Measurements from ENCODE around the gene NEB.
"Not testable (repeated sequence)": the region's sequence is repeated elsewhere in the genome, so short reads cannot be mapped to it uniquely, and the experiment has no call there.

The NEB gene

GRCh38 chr2:151602402-151602801 is 131.9 kb downstream of the NEB start:
- not testable (repeated sequence) for DNase-seq

DNA sequence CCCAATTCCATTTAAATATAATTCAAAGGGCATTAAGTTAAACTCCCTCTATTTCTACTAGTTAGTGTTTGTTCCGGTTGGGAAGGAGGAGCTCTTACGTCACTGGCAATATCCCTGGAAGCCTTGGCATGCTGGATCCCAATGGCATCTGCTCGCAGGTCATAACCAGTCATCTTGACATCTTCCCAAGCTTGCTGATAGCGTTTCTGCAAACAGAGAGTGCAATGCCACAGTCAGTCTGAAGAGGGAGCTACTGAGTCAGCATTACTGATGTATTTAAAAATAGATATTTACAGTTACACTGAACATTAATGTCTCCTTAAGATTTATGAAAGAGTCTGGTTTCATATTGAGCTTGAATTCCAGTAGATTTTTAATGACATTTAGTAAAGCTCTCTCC is 132.5 kb downstream of the NEB start:
- DNase-seq, result not testable (repeated sequence)

DNA sequence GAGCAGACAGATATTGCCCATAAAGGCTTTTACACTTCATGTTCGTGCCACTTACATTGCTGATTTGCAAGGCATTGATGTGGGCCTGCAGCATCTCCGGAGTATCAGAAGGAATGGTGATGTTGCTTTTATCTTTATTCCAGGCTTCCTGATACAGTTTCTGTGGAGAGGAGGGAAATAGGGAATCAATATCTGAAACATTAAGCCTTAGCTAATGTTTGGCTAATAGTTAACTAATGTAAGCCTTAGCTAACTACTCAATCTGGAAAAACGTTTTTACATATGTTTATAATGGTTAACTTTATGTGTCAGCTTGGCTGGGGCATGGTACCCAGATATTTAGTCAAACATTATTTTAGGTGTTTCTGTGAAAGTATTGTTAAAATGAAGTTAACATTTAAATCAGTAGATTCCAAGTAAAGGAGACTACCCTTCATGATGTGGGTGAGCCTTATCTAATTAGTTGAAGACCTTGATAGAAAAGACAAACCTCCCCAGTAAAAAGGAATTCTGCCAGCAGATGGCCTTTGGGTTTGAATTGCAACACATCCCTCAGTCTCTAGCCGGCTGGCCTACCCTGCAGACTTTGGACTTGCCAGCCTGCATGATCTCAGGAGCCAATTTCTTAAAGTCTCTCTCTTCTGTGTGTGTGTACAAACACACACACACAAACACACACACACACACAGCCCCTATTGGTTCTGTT is 137.2 kb downstream of the NEB start:
- DNase-seq, result not testable (repeated sequence)

DNA sequence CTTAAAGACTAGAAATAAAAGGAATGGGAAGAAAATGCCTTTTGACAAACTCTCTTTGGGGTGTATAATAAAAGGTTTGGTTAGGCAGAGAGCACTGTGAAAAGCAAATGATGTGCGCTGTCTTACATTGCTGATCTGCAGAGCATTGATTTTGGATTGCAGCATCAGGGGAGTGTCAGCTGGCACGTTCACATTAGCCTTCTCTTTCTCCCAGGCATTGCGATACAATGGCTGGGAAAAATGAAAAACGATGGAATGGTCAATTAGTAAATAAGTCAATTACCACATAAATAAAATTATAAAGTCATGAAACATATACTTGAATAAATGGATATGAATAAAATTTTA is 142.4 kb downstream of the NEB start:
- DNase-seq, result not testable (repeated sequence)

- DNase-seq, result not testable (repeated sequence)
Observed at GRCh38 chr2:151591250-151591907, 142.9 kb downstream of the NEB start.

GRCh38 chr2:151581300-151581699 is 153.0 kb downstream of the NEB start:
- not testable (repeated sequence) for DNase-seq

DNA sequence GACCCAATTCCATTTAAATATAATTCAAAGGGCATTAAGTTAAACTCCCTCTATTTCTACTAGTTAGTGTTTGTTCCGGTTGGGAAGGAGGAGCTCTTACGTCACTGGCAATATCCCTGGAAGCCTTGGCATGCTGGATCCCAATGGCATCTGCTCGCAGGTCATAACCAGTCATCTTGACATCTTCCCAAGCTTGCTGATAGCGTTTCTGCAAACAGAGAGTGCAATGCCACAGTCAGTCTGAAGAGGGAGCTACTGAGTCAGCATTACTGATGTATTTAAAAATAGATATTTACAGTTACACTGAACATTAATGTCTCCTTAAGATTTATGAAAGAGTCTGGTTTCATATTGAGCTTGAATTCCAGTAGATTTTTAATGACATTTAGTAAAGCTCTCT is 153.6 kb downstream of the NEB start:
- not testable (repeated sequence) for DNase-seq

DNA sequence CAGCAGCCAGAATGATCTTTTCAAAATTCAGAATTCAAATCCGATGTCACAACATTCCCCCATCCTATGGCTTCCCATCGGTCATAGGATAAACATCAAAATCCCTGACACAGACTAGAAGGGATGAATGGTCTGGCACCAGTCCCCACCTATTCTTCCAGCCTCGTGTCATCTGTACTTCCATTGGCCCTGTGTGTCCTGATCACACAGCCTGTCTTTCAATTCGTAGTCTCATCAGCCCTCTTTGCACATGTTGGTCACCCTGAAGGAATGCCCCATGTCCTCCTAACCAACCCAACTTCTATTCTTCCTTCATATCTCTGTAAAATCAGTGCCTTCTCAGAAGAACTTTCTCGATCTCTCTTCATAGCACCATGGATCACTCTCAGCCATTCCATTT is 157.2 kb downstream of the NEB start:
- no peak for DNase-seq

DNA sequence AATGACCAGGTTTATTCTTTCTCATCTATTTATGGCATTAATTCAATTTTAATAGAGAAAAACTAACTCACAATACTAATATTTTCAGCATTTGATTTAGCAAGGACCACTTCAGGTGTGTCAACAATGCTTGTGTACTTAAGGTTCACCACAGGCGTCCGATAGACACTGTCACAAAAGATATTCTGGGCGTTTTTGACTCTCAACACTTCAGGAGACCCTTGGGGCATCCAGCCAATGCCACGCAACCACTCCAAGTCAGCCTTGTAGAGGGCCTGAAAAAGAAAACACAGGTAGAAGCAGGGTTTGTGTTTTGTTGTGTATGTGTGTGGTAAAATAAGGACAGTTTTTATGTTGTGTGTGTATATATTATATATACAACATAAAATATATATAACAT is 158.2 kb downstream of the NEB start:
- DNase-seq, result no peak

- DNase-seq, result no peak
Observed at GRCh38 chr2:151575338-151575737, 158.9 kb downstream of the NEB start.

GRCh38 chr2:151570191-151570590 is 164.1 kb downstream of the NEB start:
- DNase-seq, result no peak

GRCh38 chr2:151569167-151569566 is 165.1 kb downstream of the NEB start:
- no peak for DNase-seq

GRCh38 chr2:151568501-151568900 is 165.8 kb downstream of the NEB start:
- DNase-seq, result no peak

GRCh38 chr2:151567006-151567405 is 167.3 kb downstream of the NEB start:
- no peak for DNase-seq

DNA sequence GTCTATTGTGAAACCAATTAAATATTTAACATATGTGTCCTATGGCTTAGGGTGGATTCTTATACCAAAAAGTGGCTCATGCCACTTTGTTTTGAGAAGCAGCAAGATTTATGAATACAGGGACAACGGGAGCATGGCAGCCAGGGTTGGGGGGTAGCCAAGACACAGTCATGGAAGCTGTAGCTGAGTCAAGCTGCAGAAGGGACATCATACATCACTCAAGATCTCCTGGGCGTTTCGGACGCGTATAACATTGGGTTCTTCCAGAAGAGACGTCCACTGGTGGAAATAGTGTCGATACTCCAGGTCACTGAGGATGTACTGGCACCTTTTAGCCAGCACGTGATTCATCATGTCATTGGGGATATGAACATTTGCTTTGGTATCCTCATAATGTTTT is 171.9 kb downstream of the NEB start:
- no peak for DNase-seq

DNA sequence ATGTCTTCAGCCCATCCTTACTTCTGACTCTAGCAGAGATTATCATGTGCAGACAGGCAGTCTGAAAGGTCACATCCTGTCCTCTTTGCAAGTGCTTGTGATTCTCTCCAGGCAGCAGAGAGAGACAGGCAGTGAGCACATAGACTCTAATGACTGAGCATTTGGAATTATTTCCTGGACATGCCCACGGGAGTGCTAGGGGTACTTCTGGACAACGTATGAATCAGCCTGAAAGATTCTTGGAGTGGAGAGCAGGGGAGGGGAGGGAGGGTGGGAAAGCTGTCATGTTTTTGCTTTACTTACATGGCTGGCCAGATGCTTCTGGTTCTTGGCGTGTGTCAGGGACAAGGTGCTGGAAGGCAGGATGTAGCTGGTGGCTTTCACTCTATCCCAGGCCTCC is 174.0 kb downstream of the NEB start:
- no peak for DNase-seq

DNA sequence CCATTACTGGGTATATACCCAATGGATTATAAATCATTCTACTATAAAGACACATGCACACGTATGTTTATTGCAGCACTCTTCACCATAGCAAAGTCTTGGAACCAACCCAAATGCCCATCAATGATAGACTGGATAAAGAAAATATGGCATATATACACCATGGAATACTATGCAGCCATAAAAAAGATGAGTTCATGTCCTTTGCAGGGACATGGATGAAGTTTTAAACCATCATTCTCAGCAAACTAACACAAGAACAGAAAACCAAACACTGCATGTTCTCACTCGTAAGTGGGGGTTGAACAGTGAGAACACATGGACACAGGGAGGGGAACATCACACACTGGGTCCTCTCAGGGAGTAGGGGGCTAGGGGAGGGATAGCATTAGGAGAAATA is 174.8 kb downstream of the NEB start:
- DNase-seq, result not testable (repeated sequence)

- DNase-seq, result not testable (repeated sequence)
Observed at GRCh38 chr2:151557883-151558282, 176.4 kb downstream of the NEB start.

- DNase-seq, result no peak
Observed at GRCh38 chr2:151556121-151556520, 178.2 kb downstream of the NEB start.

GRCh38 chr2:151552287-151552686 is 182.0 kb downstream of the NEB start:
- DNase-seq, result no peak

DNA sequence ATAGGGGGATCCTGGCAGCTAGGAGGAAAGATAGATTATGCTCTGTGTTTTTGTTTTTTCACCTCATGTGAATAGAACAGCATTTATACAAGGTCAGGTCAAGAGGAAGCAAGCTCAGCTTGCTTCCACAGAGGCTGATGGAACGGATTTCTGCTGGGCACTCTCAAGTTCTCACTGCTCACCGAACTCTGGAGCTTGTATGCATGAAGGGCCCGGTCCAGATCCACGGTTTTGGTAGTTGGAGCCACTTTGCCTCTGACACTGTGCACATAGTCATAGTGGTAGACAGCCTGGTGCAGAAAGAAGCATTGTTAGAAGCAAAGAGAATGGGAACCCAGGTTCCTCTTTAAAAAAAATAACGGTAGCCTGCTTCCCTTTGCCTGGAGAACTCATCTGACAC is 182.7 kb downstream of the NEB start:
- no peak for DNase-seq

- DNase-seq, result no peak
Observed at GRCh38 chr2:151549191-151549590, 185.1 kb downstream of the NEB start.

- DNase-seq, result no peak
Observed at GRCh38 chr2:151544449-151544848, 189.8 kb downstream of the NEB start.

- DNase-seq, result no peak
Observed at GRCh38 chr2:151543876-151544275, 190.4 kb downstream of the NEB start.

GRCh38 chr2:151534001-151534400 is 200.3 kb downstream of the NEB start:
- DNase-seq, result no peak
